Uterus (tissue), 4 donors: ENCODE data around the gene PDE4D. TPM values are rescaled to one million over a fixed set of nuclear protein-coding genes. Genes with fewer than 3 reads are reported as not detected.
"Not testable (repeated sequence)": the region's sequence is repeated elsewhere in the genome, so short reads cannot be mapped to it uniquely, and the experiment has no call there.

ENCODE experiments used
- DNase-seq, 2 donors: peaks; one replicate each; pipeline ENCODE4 v3.0.0-alpha.2; 2019 to 2020
- H3K27ac ChIP-seq, 2 donors: fragments of 200-600 bp; sonication (generic); 1 replicate in 1 of 2; 2 replicates in 1 of 2; pipeline ENCODE4 v1.5.1; 2016 to 2018
- H3K27me3 ChIP-seq, 2 donors: fragments of 200-600 bp; sonication (generic); one replicate each; pipeline ENCODE4 v1.5.1; 2018 to 2019; ENCODE audit warnings: control low read depth in 1 of 2
- H3K36me3 ChIP-seq, 2 donors: fragments of 200-600 bp; sonication (generic); one replicate each; pipeline ENCODE4 v1.5.1; 2019; ENCODE audit warnings: control low read depth in 1 of 2
- H3K4me1 ChIP-seq, 2 donors: fragments of 200-600 bp; sonication (generic); one replicate each; pipeline ENCODE4 v1.5.1; 2018 to 2019; ENCODE audit warnings: control low read depth in 1 of 2
- H3K4me3 ChIP-seq, 2 donors: fragments of 200-600 bp; sonication (generic); 1 replicate in 1 of 2; 2 replicates in 1 of 2; pipeline ENCODE4 v1.5.1; 2018 to 2019; ENCODE audit warnings: mild to moderate bottlenecking in 1 of 2
- H3K9me3 ChIP-seq, 2 donors: fragments of 200-600 bp; sonication (generic); one replicate each; pipeline ENCODE4 v1.5.1; 2019; ENCODE audit warnings: control low read depth in 1 of 2
- POLR2A ChIP-seq, 2 donors: fragments of 450-650 bp; IDR thresholded peaks; one replicate each; pipeline ENCODE4 v1.6.1; 2016; ENCODE audit warnings: antibody characterized with exemption in 2 of 2, mild to moderate bottlenecking in 1 of 2, moderate library complexity in 1 of 2
- intact Hi-C: fragments of 100-400 bp; cut with DNase I; formaldehyde crosslinking; loops from one replicate; pipeline ENCODE4 v1.15.1; 2023; ENCODE audit warnings: low total_unique reads
- total RNA-seq, 4 donors: library from RNA; depleted of rRNA in 3 of 4; stranded (reverse); fragments of >200 nt in 3 of 4; gene quantifications; one replicate each; pipeline versions ENCODE4 v1.1.0 to v1.2.4, GENCODE V29; 2014 to 2023
- TF ChIP-seq, protein P1 (sequence below), 4 experiments: fragments of 200-600 bp in 2 of 4; fragments of 450-650 bp in 2 of 4; sonication (generic) in 2 of 4; IDR thresholded peaks; one replicate each; pipeline ENCODE4 v1.5.1; 2016 to 2019; ENCODE audit warnings: antibody characterized with exemption in 4 of 4, mild to moderate bottlenecking in 2 of 4, moderate library complexity in 1 of 4
- donor health status: DM: yes; HTN: yes; CAD: no.

The PDE4D gene
- total RNA-seq, 4 donors from 2014 or later: 27.1 to 77.0 (median 45.8) TPM

DNA sequence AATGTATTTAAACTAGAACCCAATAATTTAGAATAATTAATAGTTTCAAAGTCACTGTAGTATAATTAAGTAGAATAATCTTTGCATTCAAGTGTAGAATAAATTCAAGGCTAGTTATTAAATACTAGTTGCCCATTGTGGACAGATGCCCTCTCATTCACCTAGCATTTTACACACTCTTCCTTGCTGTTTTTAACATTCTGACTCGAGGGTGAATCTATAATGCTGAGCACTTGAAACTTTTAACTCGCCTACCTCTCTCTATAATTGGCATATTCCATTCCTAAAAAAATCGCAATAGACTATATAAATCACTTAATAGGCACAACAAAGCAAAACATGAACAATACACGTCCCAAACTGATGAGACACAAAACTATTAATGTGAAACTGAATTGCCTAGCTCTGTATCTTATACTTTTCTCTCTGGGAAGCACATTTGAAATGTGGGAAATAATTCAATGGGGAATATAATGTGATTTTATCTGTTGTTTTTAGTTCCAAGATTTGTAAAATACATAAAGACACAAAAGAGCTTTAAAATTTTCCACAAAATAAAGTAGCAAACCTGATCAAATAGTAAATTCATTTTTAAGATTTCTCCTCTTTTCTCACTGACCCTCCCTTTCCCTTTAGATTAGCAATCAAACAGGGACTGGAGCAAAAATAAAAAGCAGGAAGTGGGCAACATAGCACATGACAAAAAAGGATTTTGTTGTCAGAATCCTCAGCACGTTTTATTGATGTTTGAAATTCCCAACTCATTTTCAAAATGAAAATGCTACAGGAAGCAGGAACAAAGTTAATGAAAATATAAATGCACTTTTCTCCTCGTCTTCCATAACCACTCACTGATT lies 295.6 kb downstream of the PDE4D start:
- Histone ChIP-seq H3K4me1 (no peaks in the 10 kb centered on the region), H3K36me3 (no peaks in the 10 kb centered on the region), H3K9me3 (no peaks in the 10 kb centered on the region), H3K4me3 (no peak overlapping the region), H3K27ac (peak overlapping the region in 1 of 2 donors; percentile 6), H3K27me3 (no peaks in the 10 kb centered on the region)
- no peak for TF ChIP-seq POLR2A (IDR thresholded peaks at IDR 0.05)
- TF ChIP-seq, protein P1, sequence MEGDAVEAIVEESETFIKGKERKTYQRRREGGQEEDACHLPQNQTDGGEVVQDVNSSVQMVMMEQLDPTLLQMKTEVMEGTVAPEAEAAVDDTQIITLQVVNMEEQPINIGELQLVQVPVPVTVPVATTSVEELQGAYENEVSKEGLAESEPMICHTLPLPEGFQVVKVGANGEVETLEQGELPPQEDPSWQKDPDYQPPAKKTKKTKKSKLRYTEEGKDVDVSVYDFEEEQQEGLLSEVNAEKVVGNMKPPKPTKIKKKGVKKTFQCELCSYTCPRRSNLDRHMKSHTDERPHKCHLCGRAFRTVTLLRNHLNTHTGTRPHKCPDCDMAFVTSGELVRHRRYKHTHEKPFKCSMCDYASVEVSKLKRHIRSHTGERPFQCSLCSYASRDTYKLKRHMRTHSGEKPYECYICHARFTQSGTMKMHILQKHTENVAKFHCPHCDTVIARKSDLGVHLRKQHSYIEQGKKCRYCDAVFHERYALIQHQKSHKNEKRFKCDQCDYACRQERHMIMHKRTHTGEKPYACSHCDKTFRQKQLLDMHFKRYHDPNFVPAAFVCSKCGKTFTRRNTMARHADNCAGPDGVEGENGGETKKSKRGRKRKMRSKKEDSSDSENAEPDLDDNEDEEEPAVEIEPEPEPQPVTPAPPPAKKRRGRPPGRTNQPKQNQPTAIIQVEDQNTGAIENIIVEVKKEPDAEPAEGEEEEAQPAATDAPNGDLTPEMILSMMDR (IDR thresholded peaks at IDR 0.05): no peak
- intact Hi-C loops: no loop called here
- DNase-seq: no peak

GRCh38 chr5:59596586-59597350 lies 296.8 kb downstream of the PDE4D start:
- H3K4me1 ChIP-seq: no peaks in the 10 kb centered on the region
- no peaks in the 10 kb centered on the region for H3K36me3 ChIP-seq
- no peak overlapping the region for H3K27ac ChIP-seq
- no peak for DNase-seq
- intact Hi-C loops: no loop called here
- H3K9me3 ChIP-seq: no peaks in the 10 kb centered on the region
- TF ChIP-seq, protein P1 (IDR thresholded peaks at IDR 0.05): no peak
- TF ChIP-seq POLR2A (IDR thresholded peaks at IDR 0.05): no peak
- no peaks in the 10 kb centered on the region for H3K27me3 ChIP-seq
- no peak overlapping the region for H3K4me3 ChIP-seq

- H3K9me3 ChIP-seq, intact Hi-C loops, H3K27ac ChIP-seq, H3K27me3 ChIP-seq, H3K36me3 ChIP-seq, H3K4me1 ChIP-seq, DNase-seq, H3K4me3 ChIP-seq: not testable (repeated sequence)
These were observed 299.4 kb downstream of the PDE4D start for GRCh38 chr5:59594118-59594517.

DNA sequence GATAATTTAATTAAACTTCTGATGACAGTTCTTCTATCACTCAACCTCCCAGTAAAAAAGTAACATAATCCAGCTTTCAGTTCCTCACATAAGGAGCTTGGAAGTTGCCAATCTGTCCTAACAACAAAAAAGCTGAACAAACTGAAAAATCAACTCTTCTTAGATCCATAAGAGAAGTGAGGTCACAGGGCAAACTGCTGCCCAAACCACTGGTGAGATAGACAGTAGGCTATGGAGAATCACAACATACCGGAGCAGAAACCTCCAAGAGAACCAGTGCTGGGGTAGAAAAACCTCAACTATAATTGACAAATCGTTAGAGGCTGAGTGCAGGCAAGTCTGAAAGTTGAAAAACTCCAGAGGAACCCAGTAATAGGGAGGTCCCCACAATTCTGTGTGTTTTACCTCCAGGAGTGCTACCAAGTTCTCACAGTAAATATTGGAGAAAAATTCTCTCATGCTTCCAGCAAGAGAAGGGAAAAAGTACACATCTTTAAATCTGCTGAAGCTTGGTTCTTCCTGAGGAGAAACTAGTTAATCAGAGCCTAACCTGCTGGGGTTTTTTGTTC lies 300.0 kb downstream of the PDE4D start:
- TF ChIP-seq POLR2A (IDR thresholded peaks at IDR 0.05): no peak
- TF ChIP-seq, protein P1 (IDR thresholded peaks at IDR 0.05): no peak
- H3K9me3 ChIP-seq: no peaks in the 10 kb centered on the region
- no peak overlapping the region for H3K4me3 ChIP-seq
- intact Hi-C loops: no loop called here
- no peak overlapping the region for H3K27ac ChIP-seq
- no peaks in the 10 kb centered on the region for H3K27me3 ChIP-seq
- no peak for DNase-seq
- H3K4me1 ChIP-seq: no peaks in the 10 kb centered on the region
- no peaks in the 10 kb centered on the region for H3K36me3 ChIP-seq

DNA sequence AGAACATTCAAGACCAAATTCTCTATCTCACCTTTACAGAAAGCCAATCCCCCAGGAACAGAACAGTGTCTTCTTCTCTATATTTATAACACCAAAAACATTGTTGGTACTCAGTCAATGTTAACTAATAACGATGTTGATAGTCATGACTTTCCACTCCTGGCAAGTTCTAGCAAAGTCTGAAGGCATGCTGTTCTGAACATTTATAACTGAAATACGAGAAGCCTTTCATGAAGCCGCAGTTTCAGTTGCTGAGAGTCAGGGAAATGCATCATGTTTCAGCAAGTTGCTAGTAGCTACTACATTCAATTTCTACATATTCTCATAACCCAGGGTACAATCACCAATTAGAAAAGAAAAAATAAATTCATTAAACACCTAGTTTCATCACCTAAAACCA lies 301.4 kb downstream of the PDE4D start:
- no peak for DNase-seq
- Histone ChIP-seq H3K4me3 (no peak overlapping the region), H3K36me3 (no peaks in the 10 kb centered on the region), H3K27me3 (no peaks in the 10 kb centered on the region), H3K27ac (no peak overlapping the region), H3K9me3 (no peaks in the 10 kb centered on the region), H3K4me1 (no peaks in the 10 kb centered on the region)
- TF ChIP-seq POLR2A (IDR thresholded peaks at IDR 0.05): no peak
- TF ChIP-seq, protein P1 (IDR thresholded peaks at IDR 0.05): no peak
- intact Hi-C loops: no loop called here
